HEK293T (cell line): ENCODE data around the gene PHRF1.
A peak's percentile ranks its signal among the peaks of the same experiment; 100 is the strongest.

Experiments used
- CTCF ChIA-PET: fragments of 350-600 bp; formaldehyde crosslinking; extraction: SDS; loops from one replicate; lab custom pipeline; 2021; ENCODE audit warnings: antibody characterized with exemption, inconsistent platforms; lab: Yijun Ruan, JAX
- POLR2A ChIA-PET: fragments of 350-600 bp; formaldehyde crosslinking; extraction: SDS; loops from one replicate; lab custom pipeline; 2020; ENCODE audit warnings: antibody characterized with exemption, inconsistent platforms; lab: Yijun Ruan, JAX
- DNase-seq: peaks from one replicate; pipeline ENCODE4 v3.0.0; 2012; ENCODE audit warnings: mixed read lengths; ENCODE audit errors: extremely low spot score
- ARNT ChIP-seq: fragments of 450-650 bp; IDR thresholded peaks from 2 replicates; pipeline ENCODE4 v1.6.1; 2017; ENCODE audit warnings: mild to moderate bottlenecking
- BHLHE40 ChIP-seq: fragments of 450-650 bp; IDR thresholded peaks from 2 replicates; pipeline ENCODE4 v1.6.1; 2016; ENCODE audit warnings: mild to moderate bottlenecking, moderate library complexity, borderline replicate concordance
- CTBP1 ChIP-seq: fragments of 450-650 bp; IDR thresholded peaks from 2 replicates; pipeline ENCODE4 v1.6.1; 2016; ENCODE audit warnings: borderline replicate concordance
- ELF4 ChIP-seq: fragments of 450-650 bp; IDR thresholded peaks from 2 replicates; pipeline ENCODE4 v1.6.1; 2017; ENCODE audit warnings: antibody characterized with exemption
- FOXA1 ChIP-seq: fragments of 450-650 bp; IDR thresholded peaks from 2 replicates; pipeline ENCODE4 v1.6.1; 2016; ENCODE audit warnings: mild to moderate bottlenecking
- FOXK2 ChIP-seq: fragments of 450-650 bp; IDR thresholded peaks from 2 replicates; pipeline ENCODE4 v1.6.1; 2016; ENCODE audit warnings: mild to moderate bottlenecking
- FOXM1 ChIP-seq: fragments of 450-650 bp; IDR thresholded peaks from 2 replicates; pipeline ENCODE4 v1.6.1; 2017; ENCODE audit warnings: mild to moderate bottlenecking, borderline replicate concordance
- HDGF ChIP-seq: fragments of 450-650 bp; IDR thresholded peaks from 2 replicates; pipeline ENCODE4 v1.6.1; 2017; ENCODE audit warnings: antibody characterized with exemption, borderline replicate concordance
- L3MBTL2 ChIP-seq: fragments of 450-650 bp; conservative IDR thresholded peaks from 2 replicates; pipeline ENCODE4 v1.6.1; 2016; ENCODE audit warnings: mild to moderate bottlenecking
- LEF1 ChIP-seq: fragments of 450-650 bp; IDR thresholded peaks from 2 replicates; pipeline ENCODE4 v1.6.1; 2017; ENCODE audit warnings: mild to moderate bottlenecking, borderline replicate concordance
- NFRKB ChIP-seq: fragments of 450-650 bp; IDR thresholded peaks from 2 replicates; pipeline ENCODE4 v1.6.1; 2016; ENCODE audit warnings: mild to moderate bottlenecking, moderate library complexity
- SP1 ChIP-seq: fragments of 450-650 bp; IDR thresholded peaks from 2 replicates; pipeline ENCODE4 v1.6.1; 2017
- SUZ12 ChIP-seq: fragments of 450-650 bp; IDR thresholded peaks from 2 replicates; pipeline ENCODE4 v1.6.1; 2016; ENCODE audit warnings: mild to moderate bottlenecking
- TARDBP ChIP-seq: fragments of 450-650 bp; IDR thresholded peaks from 2 replicates; pipeline ENCODE4 v1.6.1; 2016
- ZNF384 ChIP-seq: fragments of 450-650 bp; IDR thresholded peaks from 2 replicates; pipeline ENCODE4 v1.6.1; 2016
- TF ChIP-seq, protein P1 (sequence below): fragments of 450-650 bp; IDR thresholded peaks from 2 replicates; pipeline ENCODE4 v1.6.1; 2016

PHRF1 gene

DNA sequence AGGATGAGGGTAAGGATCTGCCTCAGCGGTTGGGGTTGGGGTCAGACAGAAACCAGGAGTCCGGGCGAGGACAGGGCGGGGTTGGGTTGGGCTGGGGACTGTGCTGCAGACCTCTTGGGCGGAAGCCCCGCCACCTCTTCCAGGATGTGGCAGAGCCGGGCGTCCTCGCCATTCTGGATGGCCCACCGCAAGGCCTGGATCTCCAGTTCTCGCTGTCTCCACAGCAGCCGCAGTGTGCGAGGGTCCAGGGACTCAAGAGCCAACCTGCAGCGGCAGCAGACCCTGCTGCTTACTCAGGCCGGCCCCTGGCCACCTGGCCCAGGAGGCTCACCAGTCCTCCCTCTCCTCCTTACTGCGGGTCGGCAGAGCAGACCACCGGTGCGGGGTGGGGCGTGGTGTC lies 17.8 kb upstream of the PHRF1 start:
- CTCF ChIA-PET, result no interaction called here
- no peak for DNase-seq
- TF ChIP-seq ZNF384 (no peak), FOXA1 (no peak), FOXK2 (no peak), BHLHE40 (no peak), CTBP1 (no peak), NFRKB (no peak), FOXM1 (no peak), ELF4 (no peak), TARDBP (no peak)
- POLR2A ChIA-PET, result interaction anchor here (1.9 kb wide), 1 partner anchor 17 kb away, joined by 6 read pairs; the partner anchor contains the start of gene PHRF1

DNA sequence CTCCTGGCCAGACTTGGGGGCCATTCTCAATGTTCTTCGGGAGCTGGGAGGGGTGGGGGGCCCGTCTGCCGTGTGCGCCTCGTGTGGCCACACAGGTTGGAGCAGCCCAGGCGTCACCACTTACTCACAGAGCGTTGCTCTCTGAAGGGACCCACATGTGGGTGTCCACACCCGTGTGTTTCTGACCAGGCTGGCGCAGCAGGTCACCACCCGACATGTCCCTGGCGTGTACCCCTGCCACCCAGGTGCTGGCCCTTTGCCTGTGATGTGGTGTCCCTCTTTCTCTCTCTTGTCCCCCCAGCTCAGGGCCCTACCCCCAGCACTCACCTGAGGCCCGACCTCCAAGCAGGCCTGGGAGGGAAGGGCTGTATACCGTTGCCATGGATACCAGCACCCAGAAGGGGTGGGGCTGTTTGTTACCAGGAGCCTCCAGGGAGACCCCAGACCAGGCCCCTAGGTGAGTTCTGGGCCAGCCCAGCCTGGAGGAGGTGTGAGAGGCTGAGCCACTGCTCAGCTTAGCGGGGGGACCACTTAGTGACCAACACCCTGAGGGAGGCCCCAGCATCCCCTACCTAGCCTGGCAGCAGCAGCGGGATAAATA lies 17.1 kb upstream of the PHRF1 start:
- no peak for TF ChIP-seq FOXA1
- TF ChIP-seq LEF1, result no peak
- ChIA-PET POLR2A (interaction anchor here (1.2 to 1.9 kb wide), 2 partner anchors 9 to 17 kb away, joined by 4 to 6 read pairs; partner anchors contain the start of gene PHRF1), CTCF (interaction anchor here (1.0 kb wide), 1 partner anchor 137 kb away, joined by 3 read pairs; the partner anchor contains the start of gene TMEM80)
- DNase-seq, result no peak

DNA sequence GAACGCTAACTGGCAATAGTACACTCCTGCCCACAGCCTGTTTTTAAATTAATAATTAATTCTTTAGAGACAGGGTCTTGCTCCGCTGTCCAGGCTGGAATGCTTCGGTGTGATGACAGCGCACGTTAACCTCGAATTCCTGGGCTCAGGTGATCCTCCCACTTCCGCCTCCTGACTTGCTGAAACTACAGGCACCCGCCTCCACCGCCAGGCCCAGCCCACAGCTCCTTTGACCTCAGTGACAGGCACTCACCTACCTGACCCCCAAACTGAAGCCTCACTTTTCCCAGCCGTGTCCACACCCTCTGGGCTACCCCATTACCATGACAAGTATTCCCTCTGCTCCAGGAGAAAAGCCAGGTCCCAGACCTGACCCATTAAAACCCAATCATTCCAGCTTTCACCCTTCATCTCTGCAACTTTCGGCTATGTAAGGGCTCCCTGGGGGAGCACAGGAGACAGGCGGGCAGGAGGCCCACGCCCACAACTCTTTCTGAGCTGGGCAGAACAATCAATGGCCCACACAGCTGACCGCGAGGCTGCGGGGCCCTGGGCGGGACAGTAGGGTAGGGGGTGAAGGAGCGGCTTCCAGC lies 16.5 kb upstream of the PHRF1 start:
- DNase-seq, result no peak
- ChIA-PET CTCF (interaction anchor here (1.0 kb wide), 1 partner anchor 136 kb away, joined by 3 read pairs; the partner anchor contains the start of gene TMEM80), POLR2A (interaction anchor here (1.2 to 1.9 kb wide), 2 partner anchors 9 to 16 kb away, joined by 4 to 6 read pairs; partner anchors contain the start of gene PHRF1)

DNA sequence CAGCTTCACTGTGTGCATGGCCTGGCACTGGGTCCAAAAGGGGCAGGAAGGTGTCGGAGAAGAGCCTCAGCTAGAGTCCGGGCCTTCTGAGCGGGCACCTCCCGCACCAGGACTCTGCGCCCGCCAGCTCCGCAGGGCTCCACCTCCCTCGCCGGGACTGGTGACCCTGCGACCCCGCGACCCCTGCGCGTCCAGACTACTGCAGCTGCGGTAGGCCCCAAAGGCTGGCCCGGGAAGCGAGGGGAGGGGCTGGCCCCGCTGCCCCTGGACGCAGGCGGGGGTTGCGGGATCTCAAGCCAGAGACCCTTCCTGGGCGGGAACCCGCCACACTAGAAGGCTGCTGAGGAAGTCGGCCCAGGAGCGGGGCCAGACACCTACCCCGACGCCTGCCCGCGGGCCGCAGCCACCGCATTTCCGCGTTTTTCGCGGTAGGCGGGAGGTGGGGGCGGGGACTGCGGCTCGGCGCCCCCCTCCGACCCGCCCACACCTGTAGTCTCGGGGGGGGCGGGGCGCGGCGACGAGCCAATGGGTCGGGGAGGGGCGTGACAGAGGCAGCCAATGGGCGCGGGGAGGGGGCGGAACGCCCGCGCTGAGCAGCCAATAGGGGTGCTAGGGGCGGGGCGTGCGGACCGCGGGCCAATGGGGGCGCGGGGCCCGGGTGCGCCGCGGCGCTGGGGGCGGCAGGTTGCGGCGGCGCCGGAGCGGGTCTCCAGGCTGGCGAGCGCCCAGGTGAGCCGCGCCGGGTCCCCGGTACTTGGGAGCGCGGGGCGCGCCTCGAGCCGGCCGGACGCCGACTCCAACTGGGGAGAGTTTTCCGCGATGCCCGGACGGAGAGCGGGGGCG lies 15.7 kb upstream of the PHRF1 start, which contains the start of the genes LMNTD2 and RASSF7:
TSS of gene LMNTD2 (minus strand) at position 434 of the 843 bp plus-strand sequence. CDS start at position 412, 22 bp downstream.
TSS of gene RASSF7 (plus strand) at position 666 of the 843 bp plus-strand sequence. CDS start 799 bp downstream, outside the sequence.
- ChIA-PET CTCF (no interaction called here), POLR2A (interaction anchor here (1.9 kb wide), 1 partner anchor 15 kb away, joined by 6 read pairs; the partner anchor contains the start of gene PHRF1)
- peak; percentile 98 for DNase-seq
- TF ChIP-seq FOXM1 (peak; percentile 62; the same call in 1 of the 2 replicates), BHLHE40 (no peak)

More for the DNA sequence above, 16.5 kb upstream of the PHRF1 start:
- TF ChIP-seq ARNT, result no peak

DNA sequence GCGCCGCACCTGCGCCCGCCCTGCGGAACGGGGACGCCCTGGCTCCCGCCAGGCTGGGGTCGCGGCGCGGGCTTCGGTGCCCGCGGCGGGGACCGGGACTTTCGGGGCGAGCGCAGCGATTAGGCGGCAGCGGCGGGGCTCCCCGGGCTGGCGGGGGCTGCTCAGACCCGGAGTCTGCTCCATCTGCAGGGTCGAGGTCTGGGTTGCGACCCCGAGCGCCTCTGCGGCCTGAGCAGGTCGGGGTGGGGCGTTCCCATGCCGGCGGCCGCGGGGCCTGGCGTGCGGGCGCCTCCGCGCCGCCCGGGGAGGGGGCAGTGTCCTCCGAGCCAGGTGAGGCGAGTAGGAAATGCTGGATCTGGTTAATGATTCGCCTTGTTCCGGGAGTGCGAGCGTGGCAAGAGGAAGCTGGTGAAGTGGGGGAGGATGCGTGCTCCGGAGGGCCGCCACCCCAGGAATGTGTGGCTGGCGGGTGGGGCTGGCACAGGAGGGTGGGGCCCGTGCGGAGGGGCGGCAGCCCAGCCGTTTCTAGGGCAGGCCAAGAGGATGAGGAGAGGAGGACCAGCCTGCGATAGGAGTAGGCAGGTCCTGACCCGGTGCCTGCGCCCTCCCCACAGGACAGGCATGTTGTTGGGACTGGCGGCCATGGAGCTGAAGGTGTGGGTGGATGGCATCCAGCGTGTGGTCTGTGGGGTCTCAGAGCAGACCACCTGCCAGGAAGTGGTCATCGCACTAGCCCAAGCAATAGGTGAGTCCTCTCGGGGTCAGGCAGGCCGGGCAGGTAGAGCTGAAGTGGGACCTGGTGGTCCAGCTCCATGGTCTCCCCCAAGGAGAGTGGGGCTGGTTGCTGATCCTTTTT lies 14.9 kb upstream of the PHRF1 start:
- CTCF ChIA-PET, result no interaction called here
- TF ChIP-seq LEF1 (no peak), L3MBTL2 (no peak), FOXA1 (no peak), ELF4 (no peak), SUZ12 (no peak), HDGF (no peak), CTBP1 (no peak), ZNF384 (no peak)
- TF ChIP-seq, protein P1, sequence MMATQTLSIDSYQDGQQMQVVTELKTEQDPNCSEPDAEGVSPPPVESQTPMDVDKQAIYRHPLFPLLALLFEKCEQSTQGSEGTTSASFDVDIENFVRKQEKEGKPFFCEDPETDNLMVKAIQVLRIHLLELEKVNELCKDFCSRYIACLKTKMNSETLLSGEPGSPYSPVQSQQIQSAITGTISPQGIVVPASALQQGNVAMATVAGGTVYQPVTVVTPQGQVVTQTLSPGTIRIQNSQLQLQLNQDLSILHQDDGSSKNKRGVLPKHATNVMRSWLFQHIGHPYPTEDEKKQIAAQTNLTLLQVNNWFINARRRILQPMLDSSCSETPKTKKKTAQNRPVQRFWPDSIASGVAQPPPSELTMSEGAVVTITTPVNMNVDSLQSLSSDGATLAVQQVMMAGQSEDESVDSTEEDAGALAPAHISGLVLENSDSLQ, result no peak
- DNase-seq, result no peak
- POLR2A ChIA-PET, result interaction anchor here (0.8 to 1.4 kb wide), 3 partner anchors 15 to 55 kb away, joined by 3 read pairs; partner anchors contain the start of genes PHRF1 and RNH1

DNA sequence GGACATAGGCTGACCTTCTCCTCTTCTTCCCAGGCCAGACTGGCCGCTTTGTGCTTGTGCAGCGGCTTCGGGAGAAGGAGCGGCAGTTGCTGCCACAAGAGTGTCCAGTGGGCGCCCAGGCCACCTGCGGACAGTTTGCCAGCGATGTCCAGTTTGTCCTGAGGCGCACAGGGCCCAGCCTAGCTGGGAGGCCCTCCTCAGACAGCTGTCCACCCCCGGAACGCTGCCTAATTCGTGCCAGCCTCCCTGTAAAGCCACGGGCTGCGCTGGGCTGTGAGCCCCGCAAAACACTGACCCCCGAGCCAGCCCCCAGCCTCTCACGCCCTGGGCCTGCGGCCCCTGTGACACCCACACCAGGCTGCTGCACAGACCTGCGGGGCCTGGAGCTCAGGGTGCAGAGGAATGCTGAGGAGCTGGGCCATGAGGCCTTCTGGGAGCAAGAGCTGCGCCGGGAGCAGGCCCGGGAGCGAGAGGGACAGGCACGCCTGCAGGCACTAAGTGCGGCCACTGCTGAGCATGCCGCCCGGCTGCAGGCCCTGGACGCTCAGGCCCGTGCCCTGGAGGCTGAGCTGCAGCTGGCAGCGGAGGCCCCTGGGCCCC lies 14.1 kb upstream of the PHRF1 start:
- ChIA-PET CTCF (no interaction called here), POLR2A (interaction anchor here (0.8 to 1.4 kb wide), 3 partner anchors 14 to 55 kb away, joined by 3 read pairs; partner anchors contain the start of genes PHRF1 and RNH1)
- TF ChIP-seq FOXA1 (no peak), ARNT (no peak), TARDBP (no peak), CTBP1 (no peak), HDGF (no peak), LEF1 (no peak), BHLHE40 (no peak), FOXM1 (no peak), SUZ12 (no peak), ELF4 (no peak), FOXK2 (no peak), SP1 (no peak)
- TF ChIP-seq, protein P1, result no peak
- no peak for DNase-seq
